ENCODE measurements around the gene ADGRA1.

The ADGRA1 gene

GRCh38 chr10:133100706-133101415 is 13.1 kb downstream of the ADGRA1 start:
- no peak overlapping the region for H2AFZ ChIP-seq (ENCODE audit: low read depth)
- no peaks in the 10 kb centered on the region for H3K79me2 ChIP-seq (ENCODE audit: insufficient read depth, low read depth)
- no peaks in the 10 kb centered on the region for H4K20me1 ChIP-seq (ENCODE audit: insufficient read depth)
- peaks cover 31% of the 10 kb centered on the region for H3K27me3 ChIP-seq (ENCODE audit: insufficient read depth, low read depth)
- no peak overlapping the region for H3K27ac ChIP-seq
- H3K4me1 ChIP-seq (ENCODE audit: low read depth, poor library complexity, severe bottlenecking), result no peaks in the 10 kb centered on the region
- H3K9ac ChIP-seq, result no peak overlapping the region
- H3K4me3 ChIP-seq (IDR thresholded peaks at IDR 0.05; ENCODE audit: insufficient read depth, low read depth, low read length), result no peak overlapping the region
- TF ChIP-seq, protein P1, sequence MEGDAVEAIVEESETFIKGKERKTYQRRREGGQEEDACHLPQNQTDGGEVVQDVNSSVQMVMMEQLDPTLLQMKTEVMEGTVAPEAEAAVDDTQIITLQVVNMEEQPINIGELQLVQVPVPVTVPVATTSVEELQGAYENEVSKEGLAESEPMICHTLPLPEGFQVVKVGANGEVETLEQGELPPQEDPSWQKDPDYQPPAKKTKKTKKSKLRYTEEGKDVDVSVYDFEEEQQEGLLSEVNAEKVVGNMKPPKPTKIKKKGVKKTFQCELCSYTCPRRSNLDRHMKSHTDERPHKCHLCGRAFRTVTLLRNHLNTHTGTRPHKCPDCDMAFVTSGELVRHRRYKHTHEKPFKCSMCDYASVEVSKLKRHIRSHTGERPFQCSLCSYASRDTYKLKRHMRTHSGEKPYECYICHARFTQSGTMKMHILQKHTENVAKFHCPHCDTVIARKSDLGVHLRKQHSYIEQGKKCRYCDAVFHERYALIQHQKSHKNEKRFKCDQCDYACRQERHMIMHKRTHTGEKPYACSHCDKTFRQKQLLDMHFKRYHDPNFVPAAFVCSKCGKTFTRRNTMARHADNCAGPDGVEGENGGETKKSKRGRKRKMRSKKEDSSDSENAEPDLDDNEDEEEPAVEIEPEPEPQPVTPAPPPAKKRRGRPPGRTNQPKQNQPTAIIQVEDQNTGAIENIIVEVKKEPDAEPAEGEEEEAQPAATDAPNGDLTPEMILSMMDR (conservative IDR thresholded peaks at IDR 0.05; ENCODE audit: low read depth, low read length), result no peak
- H3K4me2 ChIP-seq, result no peak overlapping the region
- H3K36me3 ChIP-seq (ENCODE audit: insufficient read depth), result no peaks in the 10 kb centered on the region

- no peaks in the 10 kb centered on the region for H3K4me1 ChIP-seq (ENCODE audit: low read depth, poor library complexity, severe bottlenecking)
- H3K4me2 ChIP-seq, result no peak overlapping the region
- no peak overlapping the region for H3K27ac ChIP-seq
- H3K27me3 ChIP-seq (ENCODE audit: insufficient read depth, low read depth), result peaks cover 26% of the 10 kb centered on the region
- H2AFZ ChIP-seq (ENCODE audit: low read depth), result no peak overlapping the region
- no peak overlapping the region for H3K4me3 ChIP-seq (IDR thresholded peaks at IDR 0.05; ENCODE audit: insufficient read depth, low read depth, low read length)
- H3K9ac ChIP-seq, result no peak overlapping the region
- H3K79me2 ChIP-seq (ENCODE audit: insufficient read depth, low read depth), result no peaks in the 10 kb centered on the region
- TF ChIP-seq, protein P1 (conservative IDR thresholded peaks at IDR 0.05; ENCODE audit: low read depth, low read length), result no peak
- no peaks in the 10 kb centered on the region for H4K20me1 ChIP-seq (ENCODE audit: insufficient read depth)
- no peaks in the 10 kb centered on the region for H3K36me3 ChIP-seq (ENCODE audit: insufficient read depth)
Observed at GRCh38 chr10:133101416-133101810, 13.7 kb downstream of the ADGRA1 start.

DNA sequence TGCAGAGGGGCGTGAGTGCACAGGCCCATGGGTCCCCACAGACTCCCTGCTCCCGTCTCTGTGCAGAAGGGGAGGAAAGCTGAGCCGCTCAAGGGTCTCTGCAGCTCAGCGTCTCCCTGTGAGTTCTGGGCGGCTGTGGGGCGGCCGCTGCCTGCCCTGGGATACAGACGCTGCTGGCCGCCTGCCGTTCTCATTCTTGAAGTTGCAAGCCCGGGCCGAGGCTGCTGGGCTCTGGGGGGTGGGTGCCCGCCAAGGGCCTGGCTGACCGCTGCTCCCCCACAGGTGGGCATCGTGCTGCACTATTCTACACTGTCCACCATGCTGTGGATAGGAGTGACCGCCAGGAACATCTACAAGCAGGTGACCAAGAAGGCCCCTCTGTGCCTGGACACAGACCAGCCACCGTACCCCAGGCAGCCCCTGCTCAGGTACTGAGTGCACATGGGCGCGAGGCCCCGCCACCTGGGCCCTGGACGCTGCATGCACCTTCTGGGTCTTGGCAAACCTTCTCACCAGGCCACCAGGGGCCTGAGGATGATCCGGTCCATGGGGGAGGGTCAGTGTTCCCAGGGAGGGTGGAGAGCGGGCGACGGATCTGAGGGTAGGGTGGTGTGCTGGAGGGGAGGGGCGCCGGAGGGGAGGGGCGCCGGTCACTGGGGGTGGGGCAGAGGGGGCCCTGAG is 14.8 kb downstream of the ADGRA1 start:
- Histone ChIP-seq H3K36me3 (ENCODE audit: insufficient read depth) (no peaks in the 10 kb centered on the region), H4K20me1 (ENCODE audit: insufficient read depth) (no peaks in the 10 kb centered on the region), H3K27me3 (ENCODE audit: insufficient read depth, low read depth) (peaks cover 21% of the 10 kb centered on the region; the same call in 1 of the 2 replicates), H2AFZ (ENCODE audit: low read depth) (no peak overlapping the region), H3K4me1 (ENCODE audit: low read depth, poor library complexity, severe bottlenecking) (no peaks in the 10 kb centered on the region), H3K4me3 (IDR thresholded peaks at IDR 0.05; ENCODE audit: insufficient read depth, low read depth, low read length) (no peak overlapping the region), H3K4me2 (no peak overlapping the region), H3K79me2 (ENCODE audit: insufficient read depth, low read depth) (no peaks in the 10 kb centered on the region), H3K9ac (no peak overlapping the region), H3K27ac (no peak overlapping the region)
- TF ChIP-seq, protein P1 (conservative IDR thresholded peaks at IDR 0.05; ENCODE audit: low read depth, low read length), result no peak

DNA sequence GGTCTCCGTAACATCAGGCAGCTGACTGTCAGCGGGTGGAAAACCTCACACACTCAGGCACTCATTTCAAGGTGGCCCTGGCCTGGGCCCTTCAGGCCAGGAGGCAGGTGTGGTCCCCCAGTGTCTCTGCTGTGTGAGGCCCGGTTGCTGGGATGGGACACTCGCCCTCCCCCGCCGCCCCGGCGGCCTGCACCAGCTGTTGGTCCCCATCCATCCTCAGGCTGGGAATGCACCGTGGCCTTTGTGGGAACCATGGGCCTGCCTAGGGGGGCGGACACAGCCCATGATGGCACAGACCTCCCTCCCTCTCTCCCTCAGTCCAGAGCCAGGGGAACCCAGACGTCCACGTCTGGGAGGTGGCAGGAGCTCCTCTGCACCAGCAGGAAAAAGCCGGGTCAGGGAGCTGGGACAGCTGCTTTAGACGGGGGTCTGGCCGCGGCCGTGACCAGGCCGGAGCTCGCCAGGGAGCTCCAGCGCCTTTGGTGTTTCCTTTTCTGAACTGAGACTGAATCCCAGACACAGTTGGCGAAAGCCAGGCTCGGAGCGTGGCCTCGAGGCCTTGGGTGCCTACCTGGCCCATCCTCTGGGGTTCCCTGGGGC is 15.7 kb downstream of the ADGRA1 start:
- Histone ChIP-seq H3K9ac (no peak overlapping the region), H3K4me1 (ENCODE audit: low read depth, poor library complexity, severe bottlenecking) (no peaks in the 10 kb centered on the region), H3K79me2 (ENCODE audit: insufficient read depth, low read depth) (no peaks in the 10 kb centered on the region), H3K36me3 (ENCODE audit: insufficient read depth) (no peaks in the 10 kb centered on the region), H3K27ac (no peak overlapping the region), H2AFZ (ENCODE audit: low read depth) (no peak overlapping the region), H3K27me3 (ENCODE audit: insufficient read depth, low read depth) (peaks cover 21% of the 10 kb centered on the region; the same call in 1 of the 2 replicates), H4K20me1 (ENCODE audit: insufficient read depth) (no peaks in the 10 kb centered on the region), H3K4me3 (IDR thresholded peaks at IDR 0.05; ENCODE audit: insufficient read depth, low read depth, low read length) (no peak overlapping the region), H3K4me2 (no peak overlapping the region)
- TF ChIP-seq, protein P1 (conservative IDR thresholded peaks at IDR 0.05; ENCODE audit: low read depth, low read length), result no peak

Measured in KMS-11 (cell line).